HEK293T (cell line): ENCODE results near the gene FOXC1.

ENCODE experiments used
- CTCF ChIA-PET: fragments of 350-600 bp; formaldehyde crosslinking; extraction: SDS; loops from one replicate; lab custom pipeline; 2021; ENCODE audit warnings: antibody characterized with exemption, inconsistent platforms; lab: Yijun Ruan, JAX
- POLR2A ChIA-PET: fragments of 350-600 bp; formaldehyde crosslinking; extraction: SDS; loops from one replicate; lab custom pipeline; 2020; ENCODE audit warnings: antibody characterized with exemption, inconsistent platforms; lab: Yijun Ruan, JAX
- DNase-seq: peaks from one replicate; pipeline ENCODE4 v3.0.0; 2012; ENCODE audit warnings: mixed read lengths; ENCODE audit errors: extremely low spot score
- ARNT ChIP-seq: fragments of 450-650 bp; IDR thresholded peaks from 2 replicates; pipeline ENCODE4 v1.6.1; 2017; ENCODE audit warnings: mild to moderate bottlenecking
- BHLHE40 ChIP-seq: fragments of 450-650 bp; IDR thresholded peaks from 2 replicates; pipeline ENCODE4 v1.6.1; 2016; ENCODE audit warnings: mild to moderate bottlenecking, moderate library complexity, borderline replicate concordance
- CTBP1 ChIP-seq: fragments of 450-650 bp; IDR thresholded peaks from 2 replicates; pipeline ENCODE4 v1.6.1; 2016; ENCODE audit warnings: borderline replicate concordance
- ELF4 ChIP-seq: fragments of 450-650 bp; IDR thresholded peaks from 2 replicates; pipeline ENCODE4 v1.6.1; 2017; ENCODE audit warnings: antibody characterized with exemption
- FOXA1 ChIP-seq: fragments of 450-650 bp; IDR thresholded peaks from 2 replicates; pipeline ENCODE4 v1.6.1; 2016; ENCODE audit warnings: mild to moderate bottlenecking
- FOXK2 ChIP-seq: fragments of 450-650 bp; IDR thresholded peaks from 2 replicates; pipeline ENCODE4 v1.6.1; 2016; ENCODE audit warnings: mild to moderate bottlenecking
- HDGF ChIP-seq: fragments of 450-650 bp; IDR thresholded peaks from 2 replicates; pipeline ENCODE4 v1.6.1; 2017; ENCODE audit warnings: antibody characterized with exemption, borderline replicate concordance
- L3MBTL2 ChIP-seq: fragments of 450-650 bp; conservative IDR thresholded peaks from 2 replicates; pipeline ENCODE4 v1.6.1; 2016; ENCODE audit warnings: mild to moderate bottlenecking
- LEF1 ChIP-seq: fragments of 450-650 bp; IDR thresholded peaks from 2 replicates; pipeline ENCODE4 v1.6.1; 2017; ENCODE audit warnings: mild to moderate bottlenecking, borderline replicate concordance
- NFRKB ChIP-seq: fragments of 450-650 bp; IDR thresholded peaks from 2 replicates; pipeline ENCODE4 v1.6.1; 2016; ENCODE audit warnings: mild to moderate bottlenecking, moderate library complexity
- PKNOX1 ChIP-seq: fragments of 450-650 bp; IDR thresholded peaks from 2 replicates; pipeline ENCODE4 v1.6.1; 2016
- SP1 ChIP-seq: fragments of 450-650 bp; IDR thresholded peaks from 2 replicates; pipeline ENCODE4 v1.6.1; 2017
- SUZ12 ChIP-seq: fragments of 450-650 bp; IDR thresholded peaks from 2 replicates; pipeline ENCODE4 v1.6.1; 2016; ENCODE audit warnings: mild to moderate bottlenecking
- TARDBP ChIP-seq: fragments of 450-650 bp; IDR thresholded peaks from 2 replicates; pipeline ENCODE4 v1.6.1; 2016
- ZNF384 ChIP-seq: fragments of 450-650 bp; IDR thresholded peaks from 2 replicates; pipeline ENCODE4 v1.6.1; 2016

Gene FOXC1

GRCh38 chr6:1601158-1602048, 8.3 kb upstream of the FOXC1 start:
- no peak for DNase-seq
- ChIA-PET CTCF (interaction anchor here (1.0 kb wide), 1 partner anchor 255 kb away, joined by 3 read pairs; no protein-coding TSS in a partner anchor), POLR2A (interaction anchor here (1.1 to 4.0 kb wide), 4 partner anchors 9 to 66 kb away, joined by 3 to 26 read pairs (median 4); no protein-coding TSS in a partner anchor)
- TF ChIP-seq PKNOX1: peak; percentile 37; the same call in 1 of the 2 replicates
- no peak for TF ChIP-seq ARNT

- no peak for DNase-seq
- POLR2A ChIA-PET: interaction anchor here (1.1 to 4.0 kb wide), 4 partner anchors 8 to 100 kb away, joined by 3 to 26 read pairs (median 4); no protein-coding TSS in a partner anchor
- CTCF ChIA-PET: interaction anchor here (0.6 to 1.1 kb wide), 4 partner anchors 10 to 505 kb away, joined by 3 to 6 read pairs (median 3); no protein-coding TSS in a partner anchor
- TF ChIP-seq HDGF (no peak), ARNT (no peak), TARDBP (no peak), LEF1 (no peak), ELF4 (no peak), L3MBTL2 (no peak), FOXA1 (no peak), ZNF384 (no peak), BHLHE40 (no peak), FOXK2 (no peak), NFRKB (no peak)
Observed at GRCh38 chr6:1602049-1602713, 7.5 kb upstream of the FOXC1 start.

GRCh38 chr6:1603708-1604107, 6.0 kb upstream of the FOXC1 start:
- ChIA-PET CTCF (no interaction called here), POLR2A (interaction anchor here (1.0 to 4.0 kb wide), 3 partner anchors 12 to 98 kb away, joined by 3 to 26 read pairs (median 4); no protein-coding TSS in a partner anchor)
- DNase-seq: no peak
- TF ChIP-seq ELF4 (no peak), L3MBTL2 (no peak), ZNF384 (no peak), PKNOX1 (no peak), SUZ12 (no peak), TARDBP (no peak), BHLHE40 (no peak), SP1 (no peak), CTBP1 (no peak), FOXK2 (no peak), NFRKB (no peak), FOXA1 (no peak), ARNT (no peak), LEF1 (no peak)

- CTCF ChIA-PET: interaction anchor here (2.0 kb wide), 1 partner anchor 504 kb away, joined by 7 read pairs; no protein-coding TSS in a partner anchor
- peak; percentile 37; the same call in 1 of the 2 replicates for TF ChIP-seq HDGF
- no peak for TF ChIP-seq ELF4
- TF ChIP-seq NFRKB: no peak
- TF ChIP-seq ZNF384: no peak
- peak; percentile 73 for DNase-seq
Observed at GRCh38 chr6:1604158-1605003, 5.3 kb upstream of the FOXC1 start.

GRCh38 chr6:1605004-1605892, 4.5 kb upstream of the FOXC1 start:
- CTCF ChIA-PET: interaction anchor here (0.8 to 2.0 kb wide), 3 partner anchors 10 to 504 kb away, joined by 4 to 7 read pairs (median 4); no protein-coding TSS in a partner anchor
- no peak for DNase-seq
- POLR2A ChIA-PET: interaction anchor here (1.1 to 7.0 kb wide), 22 partner anchors 7 to 287 kb away, joined by 3 to 144 read pairs (median 17); no protein-coding TSS in a partner anchor
- TF ChIP-seq PKNOX1 (no peak), NFRKB (no peak), ELF4 (no peak), BHLHE40 (no peak)

More at GRCh38 chr6:1604158-1605003, 5.3 kb upstream of the FOXC1 start:
- POLR2A ChIA-PET: interaction anchor here (4.5 to 4.7 kb wide), 3 partner anchors 23 to 199 kb away, joined by 30 to 144 read pairs (median 39); no protein-coding TSS in a partner anchor
